ENCODE measurements around the gene AOPEP. TPM values are rescaled to one million over a fixed set of nuclear protein-coding genes. Genes with fewer than 3 reads are reported as not detected.
A peak's percentile ranks its signal among the peaks of the same experiment; 100 is the strongest.

The AOPEP gene
- total RNA-seq, 1 donor from 2014 or later = 75.3 TPM

- Histone ChIP-seq H3K27ac (ENCODE audit: low read depth, low read length) (no peak overlapping the region), H3K4me2 (ENCODE audit: low read length) (no peak overlapping the region), H3K36me3 (ENCODE audit: insufficient read depth, low read length) (no peaks in the 10 kb centered on the region), H3K9ac (ENCODE audit: low read length) (no peak overlapping the region), H3K9me3 (ENCODE audit: insufficient read depth, low read depth, low read length) (no peaks in the 10 kb centered on the region), H4K20me1 (ENCODE audit: insufficient read depth, low read length) (no peaks in the 10 kb centered on the region), H3K4me3 (ENCODE audit: insufficient read depth, low read depth, low read length) (no peak overlapping the region), H3K79me2 (ENCODE audit: insufficient read depth, low read length) (no peaks in the 10 kb centered on the region), H2AFZ (ENCODE audit: low read depth, low read length) (no peak overlapping the region), H3K4me1 (ENCODE audit: insufficient read depth, low read length) (peaks cover 14% of the 10 kb centered on the region), H3K27me3 (ENCODE audit: insufficient read depth, low read length) (no peaks in the 10 kb centered on the region)
- H3K36me3 Mint-ChIP-seq (ENCODE audit: low read depth, unreplicated experiment) = peaks cover 3% of the 10 kb centered on the region
- no peak overlapping the region for H3K4me3 Mint-ChIP-seq (ENCODE audit: unreplicated experiment)
- TF ChIP-seq EZH2 (IDR thresholded peaks at IDR 0.05; ENCODE audit: insufficient read depth, low read length) (no peak), CTCF (IDR thresholded peaks at IDR 0.05; ENCODE audit: insufficient read depth, low read depth, low read length) (no peak)
- peak overlapping the region; percentile 98 for H3K27ac Mint-ChIP-seq (ENCODE audit: unreplicated experiment)
- FAIRE-seq = no peak
- DNase-seq (ENCODE audit: low read depth) = no peak
- H3K27me3 Mint-ChIP-seq (ENCODE audit: low read depth, unreplicated experiment) = no peaks in the 10 kb centered on the region
- no peaks in the 10 kb centered on the region for H3K9me3 Mint-ChIP-seq (ENCODE audit: unreplicated experiment)
- H3K4me1 Mint-ChIP-seq (ENCODE audit: low read depth, unreplicated experiment) = peaks cover 30% of the 10 kb centered on the region
These were observed 31.5 kb downstream of the AOPEP start for GRCh38 chr9:94758031-94758430.

GRCh38 chr9:94758880-94759279 is 32.4 kb downstream of the AOPEP start:
- H3K4me1 ChIP-seq (ENCODE audit: insufficient read depth, low read length) = peaks cover 14% of the 10 kb centered on the region
- no peaks in the 10 kb centered on the region for H3K9me3 ChIP-seq (ENCODE audit: insufficient read depth, low read depth, low read length)
- Mint-ChIP-seq H3K9me3 (ENCODE audit: unreplicated experiment) (no peaks in the 10 kb centered on the region), H3K4me1 (ENCODE audit: low read depth, unreplicated experiment) (peaks cover 30% of the 10 kb centered on the region), H3K27me3 (ENCODE audit: low read depth, unreplicated experiment) (no peaks in the 10 kb centered on the region), H3K27ac (ENCODE audit: unreplicated experiment) (no peak overlapping the region), H3K4me3 (ENCODE audit: unreplicated experiment) (no peak overlapping the region), H3K36me3 (ENCODE audit: low read depth, unreplicated experiment) (peaks cover 3% of the 10 kb centered on the region)
- no peaks in the 10 kb centered on the region for H3K27me3 ChIP-seq (ENCODE audit: insufficient read depth, low read length)
- no peaks in the 10 kb centered on the region for H3K36me3 ChIP-seq (ENCODE audit: insufficient read depth, low read length)
- H3K27ac ChIP-seq (ENCODE audit: low read depth, low read length) = no peak overlapping the region
- FAIRE-seq = no peak
- H3K79me2 ChIP-seq (ENCODE audit: insufficient read depth, low read length) = no peaks in the 10 kb centered on the region
- H3K4me2 ChIP-seq (ENCODE audit: low read length) = no peak overlapping the region
- H3K9ac ChIP-seq (ENCODE audit: low read length) = no peak overlapping the region
- DNase-seq (ENCODE audit: low read depth) = no peak
- H4K20me1 ChIP-seq (ENCODE audit: insufficient read depth, low read length) = no peaks in the 10 kb centered on the region
- no peak overlapping the region for H3K4me3 ChIP-seq (ENCODE audit: insufficient read depth, low read depth, low read length)
- no peak for TF ChIP-seq CTCF (IDR thresholded peaks at IDR 0.05; ENCODE audit: insufficient read depth, low read depth, low read length)
- no peak for TF ChIP-seq EZH2 (IDR thresholded peaks at IDR 0.05; ENCODE audit: insufficient read depth, low read length)
- no peak overlapping the region for H2AFZ ChIP-seq (ENCODE audit: low read depth, low read length)

DNA sequence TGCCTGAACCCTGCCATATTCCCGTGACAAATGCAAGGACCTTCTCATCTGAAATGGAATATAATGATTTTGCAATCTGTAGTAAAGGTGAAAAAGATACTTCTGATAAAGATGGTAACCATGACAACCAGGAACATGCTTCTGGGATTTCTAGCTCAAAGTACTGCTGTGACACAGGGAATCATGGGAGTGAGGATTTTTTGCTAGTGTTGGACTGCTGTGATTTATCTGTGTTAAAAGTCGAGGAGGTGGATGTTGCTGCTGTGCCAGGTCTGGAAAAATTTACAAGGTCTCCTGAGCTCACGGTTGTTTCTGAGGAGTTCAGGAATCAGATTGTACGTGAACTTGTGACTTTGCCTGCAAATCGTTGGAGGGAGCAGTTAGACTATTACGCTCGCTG is 33.5 kb downstream of the AOPEP start:
- Histone ChIP-seq H3K36me3 (ENCODE audit: insufficient read depth, low read length) (no peaks in the 10 kb centered on the region), H3K9me3 (ENCODE audit: insufficient read depth, low read depth, low read length) (no peaks in the 10 kb centered on the region), H2AFZ (ENCODE audit: low read depth, low read length) (no peak overlapping the region), H4K20me1 (ENCODE audit: insufficient read depth, low read length) (no peaks in the 10 kb centered on the region), H3K79me2 (ENCODE audit: insufficient read depth, low read length) (peaks cover 3% of the 10 kb centered on the region), H3K4me2 (ENCODE audit: low read length) (no peak overlapping the region), H3K27me3 (ENCODE audit: insufficient read depth, low read length) (no peaks in the 10 kb centered on the region), H3K9ac (ENCODE audit: low read length) (no peak overlapping the region), H3K27ac (ENCODE audit: low read depth, low read length) (no peak overlapping the region), H3K4me3 (ENCODE audit: insufficient read depth, low read depth, low read length) (no peak overlapping the region), H3K4me1 (ENCODE audit: insufficient read depth, low read length) (peaks cover 14% of the 10 kb centered on the region)
- FAIRE-seq (no peak), DNase-seq (ENCODE audit: low read depth) (no peak)
- Mint-ChIP-seq H3K27me3 (ENCODE audit: low read depth, unreplicated experiment) (no peaks in the 10 kb centered on the region), H3K27ac (ENCODE audit: unreplicated experiment) (no peak overlapping the region), H3K4me3 (ENCODE audit: unreplicated experiment) (no peak overlapping the region), H3K9me3 (ENCODE audit: unreplicated experiment) (no peaks in the 10 kb centered on the region), H3K36me3 (ENCODE audit: low read depth, unreplicated experiment) (peaks cover 3% of the 10 kb centered on the region), H3K4me1 (ENCODE audit: low read depth, unreplicated experiment) (peaks cover 24% of the 10 kb centered on the region)
- no peak for TF ChIP-seq EZH2 (IDR thresholded peaks at IDR 0.05; ENCODE audit: insufficient read depth, low read length)
- TF ChIP-seq CTCF (IDR thresholded peaks at IDR 0.05; ENCODE audit: insufficient read depth, low read depth, low read length) = no peak

All from astrocyte (in vitro differentiated cells and primary cell).